Ureter (tissue), 1 donor: ENCODE measurements around the gene ZNF846. TPM values are rescaled to one million over a fixed set of nuclear protein-coding genes. Genes with fewer than 3 reads are reported as not detected.
"Not testable (repeated sequence)": the region's sequence is repeated elsewhere in the genome, so short reads cannot be mapped to it uniquely, and the experiment has no call there.

Experiments
- DNase-seq: peaks from one replicate; pipeline ENCODE4 v3.0.0-alpha.2; 2020; ENCODE audit warnings: low spot score
- total RNA-seq: library from RNA; stranded (reverse); gene quantifications from one replicate; pipeline ENCODE4 v1.2.4, GENCODE V29; 2023
- donor health status: DM: yes; HTN: yes; CAD: no.

The ZNF846 gene
- total RNA-seq, 1 donor from 2014 or later, result 62.7 TPM

DNA sequence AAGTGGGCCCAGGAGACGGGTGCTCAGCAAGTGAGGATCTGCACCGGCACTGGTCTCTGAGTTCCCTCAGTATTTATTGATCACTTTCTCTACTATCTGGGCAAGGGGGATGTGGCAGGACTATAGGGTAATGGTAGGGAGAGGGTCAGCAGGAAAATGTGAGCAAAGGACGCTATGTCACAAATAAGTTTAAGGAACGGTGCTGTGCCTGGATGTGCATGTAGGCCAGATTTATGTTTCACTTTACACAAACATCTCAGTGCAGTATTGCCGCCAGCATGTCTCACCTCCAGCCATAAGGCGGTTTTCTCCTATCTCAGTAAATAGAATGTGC, 15.6 kb upstream of the ZNF846 start:
- not testable (repeated sequence) for DNase-seq

DNA sequence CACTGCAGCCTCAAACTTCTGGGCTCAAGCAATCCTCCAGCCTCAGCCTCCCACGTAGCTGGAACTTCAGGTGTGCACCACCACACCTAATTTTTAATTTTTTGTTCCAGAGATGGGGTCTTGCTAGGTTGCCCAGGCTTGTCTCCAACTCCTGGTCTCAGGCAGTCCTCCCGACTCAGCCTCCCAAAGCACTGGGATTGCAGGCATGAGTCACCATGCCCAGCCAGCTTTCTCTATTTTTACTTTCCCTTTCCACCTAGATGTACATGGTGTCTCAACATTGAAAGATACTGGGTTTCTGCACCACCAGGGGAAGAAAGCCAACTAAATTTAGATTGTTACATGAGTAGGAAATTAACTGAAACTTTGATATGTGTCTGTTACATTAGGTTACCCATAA, 13.8 kb upstream of the ZNF846 start:
- no peak for DNase-seq

DNA sequence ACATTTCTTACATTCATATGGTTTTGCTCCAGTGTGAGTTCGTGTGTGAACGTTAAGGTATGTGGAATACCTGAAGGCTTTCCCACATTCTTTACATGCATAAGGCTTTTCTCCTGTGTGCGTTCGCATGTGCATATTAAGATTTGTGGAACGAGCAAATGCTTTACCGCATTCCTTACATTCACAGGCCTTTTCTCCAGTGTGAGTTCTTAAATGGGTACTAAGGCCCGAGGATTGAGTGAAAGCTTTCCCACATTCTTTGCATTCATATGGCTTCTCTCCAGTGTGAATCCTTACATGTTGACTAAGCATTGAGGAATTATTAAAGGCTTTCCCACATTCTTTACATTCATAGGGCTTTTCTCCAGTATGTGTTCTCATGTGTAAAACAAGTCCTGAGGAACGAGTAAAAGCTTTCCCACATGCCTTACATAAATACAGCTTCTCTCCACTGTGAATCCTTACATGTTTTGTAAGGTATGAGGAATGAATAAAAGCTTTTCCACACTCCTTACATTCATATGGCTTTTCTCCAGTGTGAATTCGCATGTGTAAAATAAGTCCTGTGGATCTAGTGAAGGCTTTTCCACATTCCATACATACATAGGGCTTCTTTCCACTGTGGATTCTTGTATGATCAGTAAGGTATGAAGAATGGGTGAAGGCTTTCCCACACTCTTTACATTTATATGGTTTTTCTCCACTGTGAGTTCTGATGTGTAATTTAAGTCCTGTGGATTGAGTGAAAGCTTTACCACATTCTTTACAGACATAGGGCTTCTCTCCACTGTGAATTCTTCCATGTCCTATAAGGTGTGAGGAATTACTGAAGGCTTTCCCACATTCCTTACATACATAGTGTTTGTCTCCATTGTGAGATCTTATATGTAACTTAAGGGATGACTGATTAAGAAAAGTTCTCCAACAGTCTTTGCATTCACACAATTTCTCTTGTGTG, 10.7 kb downstream of the ZNF846 start:
- no peak for DNase-seq

DNA sequence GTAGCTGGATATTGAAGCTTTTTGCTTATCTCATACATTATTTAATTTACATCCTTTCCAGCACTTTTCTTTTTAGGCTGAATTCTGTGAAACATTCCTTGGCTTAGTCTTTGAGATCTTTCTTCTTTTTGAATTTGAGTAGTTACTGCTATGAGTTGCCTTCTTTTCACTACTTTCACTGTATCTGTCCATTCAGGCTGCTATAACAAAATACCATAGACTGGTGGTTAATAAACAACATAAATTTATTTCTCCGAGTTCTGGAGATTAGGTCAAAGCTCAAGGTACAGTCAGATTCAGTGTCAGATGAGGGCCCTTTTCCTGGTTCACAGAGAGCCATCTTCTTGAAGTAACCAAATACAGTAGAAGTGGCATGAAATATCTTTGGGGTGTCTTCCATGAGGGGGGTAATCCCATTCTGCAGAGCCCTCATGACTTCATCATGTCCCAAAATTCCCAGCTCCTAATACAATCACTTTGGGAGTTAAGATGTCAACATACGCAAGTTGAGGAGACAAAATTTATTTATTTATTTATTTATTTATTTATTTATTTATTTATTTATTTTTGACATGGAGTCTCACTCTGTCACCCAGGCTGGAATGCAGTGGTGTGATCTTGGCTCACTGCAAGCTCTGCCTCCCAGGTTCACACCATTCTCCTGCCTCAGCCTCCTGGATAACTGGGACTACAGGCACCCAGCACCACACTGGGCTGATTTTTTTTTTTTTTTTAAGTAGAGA, 15.7 kb downstream of the ZNF846 start:
- no peak for DNase-seq

DNA sequence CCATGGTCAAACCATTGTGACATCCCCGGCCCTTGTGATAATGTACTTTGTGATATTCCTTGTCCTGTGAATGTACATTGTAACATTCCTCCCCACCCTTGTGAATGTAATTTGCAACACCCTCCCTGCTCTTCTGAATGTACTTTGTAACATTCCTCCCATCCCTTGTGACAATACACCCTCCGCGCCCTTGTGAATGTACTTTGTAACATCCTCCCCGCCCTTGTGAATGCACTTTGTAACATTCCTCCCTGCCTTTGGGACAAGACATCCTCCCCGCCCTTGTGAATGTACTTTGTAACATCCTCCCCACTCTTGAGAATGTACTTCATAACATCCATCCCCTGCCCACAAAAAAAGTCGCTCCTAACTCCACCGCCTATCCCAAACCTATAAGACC, 17.1 kb downstream of the ZNF846 start:
- no peak for DNase-seq

DNA sequence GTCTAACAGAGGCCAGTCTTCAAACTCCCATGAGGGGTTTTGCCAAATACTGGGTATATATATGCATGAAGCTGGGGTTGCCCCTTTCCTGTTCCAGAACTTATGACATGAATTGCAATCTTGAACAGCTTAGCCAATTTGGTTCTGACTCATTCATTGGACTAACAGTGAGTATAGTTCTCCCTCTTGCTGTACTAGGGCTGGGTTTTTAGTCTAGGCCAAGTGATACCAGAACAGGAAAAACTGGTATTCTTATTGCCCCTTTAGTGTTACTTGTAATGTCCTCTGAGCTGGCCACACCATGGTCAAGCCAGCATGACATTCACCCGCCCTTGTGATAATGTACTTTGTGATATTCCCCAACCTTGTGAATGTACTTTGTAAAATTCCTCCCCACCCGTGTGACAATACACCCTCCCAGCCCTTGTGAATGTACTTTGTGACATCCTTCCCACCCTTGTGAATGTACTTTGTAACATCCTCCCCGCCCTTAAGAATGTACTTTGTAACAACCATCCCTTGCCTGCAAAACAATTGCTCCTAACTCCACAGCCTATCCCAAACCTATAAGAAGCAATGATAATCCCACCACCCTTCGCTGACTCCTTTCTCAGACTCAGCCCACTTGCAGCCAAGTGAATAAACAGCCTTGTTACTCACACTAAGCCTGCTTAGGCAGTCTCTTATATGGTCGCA, 26.9 kb downstream of the ZNF846 start:
- DNase-seq, result no peak

DNA sequence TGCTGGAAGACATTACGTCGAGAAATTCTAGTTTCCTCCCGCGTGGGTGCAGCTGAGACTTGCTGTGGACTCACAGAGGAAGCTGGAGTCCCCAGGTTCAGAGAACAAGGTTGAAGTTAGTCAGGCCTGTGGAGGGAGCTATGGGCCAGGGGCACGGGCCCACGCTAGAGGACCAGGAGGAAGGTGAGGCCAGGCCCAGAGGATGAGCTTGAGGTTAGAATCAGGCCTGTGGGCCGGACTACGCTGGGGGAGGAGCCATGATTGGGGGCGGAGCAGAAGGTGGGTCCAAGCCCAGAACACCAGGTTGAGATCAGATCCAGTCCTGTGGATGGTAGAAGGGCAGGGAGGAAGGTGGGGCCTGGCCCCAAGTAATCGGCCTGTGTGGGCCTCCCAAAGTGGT, 32.6 kb downstream of the ZNF846 start:
- DNase-seq, result no peak

DNA sequence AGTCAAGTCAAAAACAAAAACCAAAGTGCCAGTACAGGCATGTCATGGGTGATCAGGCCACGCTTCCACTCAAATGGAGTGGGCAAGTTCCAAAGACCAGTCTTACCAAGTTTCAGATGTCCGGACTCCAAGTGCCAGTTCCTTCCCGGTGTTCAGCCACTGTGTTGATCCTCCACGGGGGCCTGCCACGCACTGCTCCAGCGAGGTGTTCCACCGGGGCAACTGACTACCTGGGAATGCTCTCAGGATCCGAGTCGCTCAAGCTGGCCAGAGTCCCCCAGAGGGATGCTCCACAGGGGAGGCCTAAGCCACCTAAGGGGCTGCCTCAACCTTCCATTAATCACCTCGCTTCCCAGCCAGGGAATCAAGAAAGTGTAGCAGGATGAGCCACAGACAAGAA, 38.5 kb downstream of the ZNF846 start:
- DNase-seq, result not testable (repeated sequence)

DNA sequence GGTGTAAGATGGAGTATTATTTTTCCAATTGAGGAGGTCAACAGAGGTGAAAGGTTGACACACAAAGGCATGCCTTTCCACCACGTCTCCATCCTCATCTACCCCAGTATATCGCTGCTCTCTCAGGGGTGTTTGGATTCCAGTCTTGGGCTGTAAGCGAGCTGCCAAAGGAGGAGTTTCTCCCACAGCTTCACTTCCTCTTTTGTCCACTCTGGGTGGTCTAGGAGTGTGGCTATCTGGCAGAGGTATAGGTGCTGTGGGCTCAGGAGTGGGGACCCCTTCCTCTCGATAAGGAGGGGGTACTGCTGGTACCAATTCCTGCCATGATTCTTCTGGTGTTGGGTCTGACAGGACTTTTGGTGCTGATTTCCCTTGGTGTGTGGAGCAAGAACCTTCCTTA, 39.4 kb downstream of the ZNF846 start:
- DNase-seq, result no peak

DNA sequence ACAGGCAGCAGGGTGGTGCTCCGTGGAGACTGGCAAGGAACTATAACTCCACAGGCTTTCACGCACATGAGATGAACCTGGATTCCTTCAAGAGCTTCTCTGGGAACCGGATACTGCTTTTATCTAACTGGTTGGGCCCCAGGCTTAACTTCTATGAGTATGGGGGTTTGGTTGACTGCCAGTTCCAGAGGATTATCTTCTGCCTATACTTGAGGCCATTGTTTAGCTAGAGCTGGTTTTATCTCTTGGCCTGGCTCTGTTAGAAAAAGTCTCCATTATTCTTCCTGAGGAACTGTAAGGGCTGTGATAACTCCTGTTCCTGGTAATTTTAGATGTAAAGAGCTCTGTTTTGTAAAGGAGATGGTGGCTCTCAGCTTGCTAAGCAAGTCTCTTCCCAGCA, 40.9 kb downstream of the ZNF846 start:
- DNase-seq, result no peak

DNA sequence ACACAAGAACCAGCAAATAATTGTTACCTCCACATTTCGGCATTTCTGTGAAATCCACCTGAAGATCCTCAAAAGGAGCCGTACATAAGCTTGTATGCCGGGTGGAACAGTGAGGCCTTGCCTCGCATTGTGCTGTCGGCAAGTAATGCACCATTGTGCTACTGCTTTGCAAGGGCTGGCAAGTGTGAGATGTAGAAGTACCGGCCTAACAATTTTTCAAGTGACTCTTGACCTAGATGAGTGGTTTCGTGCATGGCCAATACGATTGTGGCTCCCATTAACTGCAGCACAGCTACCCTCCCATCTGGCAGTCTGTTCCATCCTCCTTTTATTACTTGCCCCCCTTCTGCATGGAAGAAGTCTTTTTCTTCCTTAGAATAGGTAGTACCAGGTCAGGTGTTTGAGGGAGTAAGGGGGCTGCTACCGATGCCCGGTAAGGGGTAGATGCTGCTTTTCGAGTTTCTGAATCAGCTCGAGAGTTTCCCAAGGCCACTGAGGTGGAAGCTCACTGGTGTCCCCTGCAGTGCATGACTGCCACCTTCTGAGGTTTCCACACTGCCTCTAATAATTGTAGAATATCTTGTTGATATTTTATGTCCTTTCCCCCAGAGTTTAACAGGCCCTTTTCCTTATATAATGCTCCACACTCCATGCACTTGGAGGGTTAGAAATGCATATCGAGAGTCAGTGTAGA, 42.9 kb downstream of the ZNF846 start:
- DNase-seq, result not testable (repeated sequence)

DNA sequence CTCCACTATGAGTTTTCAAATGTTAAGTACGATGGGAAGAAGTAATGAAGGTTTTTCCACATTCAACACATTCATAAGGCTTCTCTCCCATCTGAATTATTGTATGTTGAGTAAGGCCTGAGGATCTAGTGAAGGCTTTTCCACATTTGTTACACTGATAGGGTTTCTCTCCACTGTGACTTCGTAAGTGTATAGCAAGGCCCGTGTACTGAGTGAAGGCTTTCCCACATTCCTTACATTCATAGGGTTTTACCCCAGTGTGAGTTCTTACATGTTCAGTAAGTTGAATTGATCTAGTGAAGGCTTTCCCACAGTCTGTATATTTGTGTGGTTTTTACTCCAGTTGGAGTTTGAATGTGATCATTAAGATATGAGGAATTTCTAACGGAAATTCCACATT, 44.4 kb downstream of the ZNF846 start:
- DNase-seq, result no peak

DNA sequence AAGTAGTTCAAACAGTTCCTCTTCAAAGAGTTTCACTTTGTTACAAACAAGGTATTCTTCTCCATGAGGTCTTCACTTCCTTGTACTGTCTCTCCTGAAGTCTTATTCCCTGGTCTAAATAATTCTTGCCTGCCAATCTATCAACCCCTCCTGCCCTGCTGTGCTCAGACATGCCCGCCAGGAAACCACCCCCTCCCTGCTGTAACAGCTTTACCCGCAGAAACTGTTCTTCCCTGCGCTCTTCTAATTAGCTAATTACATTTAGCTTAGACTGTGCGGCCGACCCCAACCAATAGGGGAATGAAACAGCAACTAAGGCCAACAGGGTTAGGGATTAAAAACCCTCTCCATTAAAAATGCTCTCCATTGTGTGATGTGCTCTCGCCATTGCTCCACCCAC, 46.7 kb downstream of the ZNF846 start:
- no peak for DNase-seq

DNA sequence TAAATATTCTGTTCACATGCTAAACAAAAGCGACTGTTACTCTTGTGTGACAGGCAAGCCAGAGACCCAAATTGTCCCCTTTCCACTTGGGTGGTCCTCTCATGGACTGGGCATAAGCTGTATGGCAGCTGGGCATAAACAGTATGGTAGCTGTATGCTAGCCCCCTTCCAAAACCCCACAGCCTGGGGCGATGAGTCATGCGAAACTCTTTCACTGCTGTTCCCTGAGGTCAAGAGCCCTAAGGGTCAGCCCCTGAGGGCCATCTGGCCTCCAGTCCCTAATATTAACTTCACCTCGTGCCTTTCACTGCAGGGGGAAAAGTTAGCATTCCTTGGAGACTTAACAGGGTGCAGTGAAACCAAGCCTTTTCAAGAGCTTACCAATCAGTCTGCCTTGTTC, 48.0 kb downstream of the ZNF846 start:
- DNase-seq, result no peak

DNA sequence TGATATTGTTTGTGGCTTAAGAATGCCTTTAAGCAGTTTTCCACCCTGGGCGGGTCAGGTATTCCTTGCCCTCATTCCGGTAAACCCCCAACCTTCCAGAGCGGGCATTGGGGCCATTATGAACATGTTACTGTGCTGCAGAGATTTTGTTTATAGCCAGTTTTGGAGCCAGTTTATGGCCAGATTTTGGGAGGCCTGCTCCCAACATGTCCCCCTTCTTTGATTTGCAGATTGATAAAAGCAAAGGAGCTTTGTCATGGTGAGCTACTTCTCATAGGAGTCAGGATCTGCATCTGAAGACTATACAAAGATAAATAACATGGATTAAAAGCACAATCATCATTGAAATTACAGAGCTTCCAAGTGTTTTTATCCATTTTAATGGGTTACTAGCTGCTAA, 56.7 kb downstream of the ZNF846 start:
- no peak for DNase-seq

DNA sequence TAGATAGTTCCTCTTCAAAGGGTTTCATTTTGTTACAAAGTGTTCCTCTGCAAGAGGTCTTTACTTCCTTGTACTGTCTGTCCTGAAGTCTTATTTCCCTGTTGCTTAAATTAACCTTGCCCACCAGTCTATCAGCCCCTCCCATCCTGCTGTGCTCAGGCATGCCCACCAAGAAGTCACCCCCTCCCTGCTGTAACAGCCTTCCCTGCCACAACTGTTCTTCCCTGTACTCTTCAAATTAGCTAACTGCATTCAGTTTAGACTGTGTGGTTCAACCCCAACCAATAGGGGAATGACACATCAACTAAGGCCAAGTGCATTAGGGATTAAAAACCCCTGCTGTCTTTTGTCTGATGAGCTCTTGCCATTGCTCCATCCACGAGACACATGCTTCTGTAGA, 59.2 kb downstream of the ZNF846 start:
- DNase-seq, result peak; percentile 67

DNA sequence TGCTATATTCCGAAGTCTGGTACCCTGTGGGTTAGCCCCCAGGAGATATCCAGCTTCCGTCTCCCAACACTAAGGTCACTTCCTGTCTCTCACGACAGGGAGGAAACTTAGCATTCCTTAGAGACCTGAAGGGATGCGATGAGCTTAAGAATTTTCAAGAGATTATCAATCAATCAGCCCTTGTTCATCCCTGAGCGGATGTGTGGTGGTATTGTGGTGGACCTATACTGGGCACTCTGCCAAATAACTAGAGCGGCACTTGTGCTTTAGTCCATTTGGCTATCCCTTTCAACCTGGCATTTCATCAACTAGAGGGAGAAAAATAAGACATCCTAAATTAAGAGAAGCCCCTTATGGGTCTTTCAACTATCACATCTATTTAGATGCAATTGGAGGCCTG, 62.7 kb downstream of the ZNF846 start:
- no peak for DNase-seq

DNA sequence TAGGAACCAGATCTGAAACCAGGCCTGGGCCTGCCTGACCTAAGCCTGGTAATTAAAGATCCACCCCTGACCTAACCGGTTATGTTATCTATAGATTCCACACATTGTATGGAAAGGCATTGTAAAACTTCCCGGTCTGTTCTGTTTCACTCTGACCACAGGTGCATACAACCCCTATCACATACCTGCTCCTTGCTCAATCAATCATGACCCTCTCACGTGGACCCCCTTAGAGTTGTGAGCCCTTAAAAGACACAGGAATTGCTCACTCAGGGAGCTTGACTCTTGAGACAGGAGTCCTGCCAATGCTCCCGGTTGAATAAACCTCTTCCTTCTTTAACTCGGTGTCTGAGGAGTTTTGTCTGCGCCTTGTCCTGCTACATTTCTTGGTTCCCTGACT, 66.4 kb downstream of the ZNF846 start:
- no peak for DNase-seq
